ENCODE data around the gene ALDH3A1. TPM values are rescaled to one million over a fixed set of nuclear protein-coding genes. Genes with fewer than 3 reads are reported as not detected.

Gene ALDH3A1
- total RNA-seq, 4 donors from 2014 or later: 28.3 to 93.0 (median 64.0) TPM

DNA sequence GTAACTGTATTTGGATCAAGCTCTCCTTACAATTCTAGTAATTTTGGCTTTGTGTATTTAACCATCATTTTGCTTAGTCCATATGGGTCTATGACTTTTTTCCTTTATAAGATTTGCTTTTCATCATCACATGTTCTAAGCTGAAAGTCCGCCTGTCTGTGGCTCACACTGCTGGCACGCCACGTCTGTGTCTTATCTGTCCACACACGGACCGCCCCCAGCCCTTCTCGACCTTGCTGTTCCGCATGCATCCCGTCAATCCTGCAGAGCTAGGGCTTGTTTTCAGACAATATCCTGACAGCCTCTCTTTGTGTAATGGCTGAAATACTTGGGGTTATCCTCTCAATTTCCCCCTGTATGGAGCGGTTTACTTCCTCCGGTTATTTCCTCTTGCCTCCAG, 8.4 kb upstream of the ALDH3A1 start:
- H3K4me3 ChIP-seq (ENCODE audit: low read depth, poor library complexity, severe bottlenecking): no peak overlapping the region
- WGBS, 2 donors: 87% methylated on average over 10 of the region's 10 CpGs
- no peak for DNase-seq (ENCODE audit: low spot score in 2 of 2)
- intact Hi-C loops (cut with DNase I; ENCODE audit: low total_unique reads): loop anchor here (5.0 to 10.0 kb wide), 2 partner anchors 234 to 392 kb away; partner anchors contain the start of gene B9D1
- no peak for TF ChIP-seq POLR2A (IDR thresholded peaks at IDR 0.05)
- TF ChIP-seq, protein P1, sequence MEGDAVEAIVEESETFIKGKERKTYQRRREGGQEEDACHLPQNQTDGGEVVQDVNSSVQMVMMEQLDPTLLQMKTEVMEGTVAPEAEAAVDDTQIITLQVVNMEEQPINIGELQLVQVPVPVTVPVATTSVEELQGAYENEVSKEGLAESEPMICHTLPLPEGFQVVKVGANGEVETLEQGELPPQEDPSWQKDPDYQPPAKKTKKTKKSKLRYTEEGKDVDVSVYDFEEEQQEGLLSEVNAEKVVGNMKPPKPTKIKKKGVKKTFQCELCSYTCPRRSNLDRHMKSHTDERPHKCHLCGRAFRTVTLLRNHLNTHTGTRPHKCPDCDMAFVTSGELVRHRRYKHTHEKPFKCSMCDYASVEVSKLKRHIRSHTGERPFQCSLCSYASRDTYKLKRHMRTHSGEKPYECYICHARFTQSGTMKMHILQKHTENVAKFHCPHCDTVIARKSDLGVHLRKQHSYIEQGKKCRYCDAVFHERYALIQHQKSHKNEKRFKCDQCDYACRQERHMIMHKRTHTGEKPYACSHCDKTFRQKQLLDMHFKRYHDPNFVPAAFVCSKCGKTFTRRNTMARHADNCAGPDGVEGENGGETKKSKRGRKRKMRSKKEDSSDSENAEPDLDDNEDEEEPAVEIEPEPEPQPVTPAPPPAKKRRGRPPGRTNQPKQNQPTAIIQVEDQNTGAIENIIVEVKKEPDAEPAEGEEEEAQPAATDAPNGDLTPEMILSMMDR (IDR thresholded peaks at IDR 0.05): no peak

DNA sequence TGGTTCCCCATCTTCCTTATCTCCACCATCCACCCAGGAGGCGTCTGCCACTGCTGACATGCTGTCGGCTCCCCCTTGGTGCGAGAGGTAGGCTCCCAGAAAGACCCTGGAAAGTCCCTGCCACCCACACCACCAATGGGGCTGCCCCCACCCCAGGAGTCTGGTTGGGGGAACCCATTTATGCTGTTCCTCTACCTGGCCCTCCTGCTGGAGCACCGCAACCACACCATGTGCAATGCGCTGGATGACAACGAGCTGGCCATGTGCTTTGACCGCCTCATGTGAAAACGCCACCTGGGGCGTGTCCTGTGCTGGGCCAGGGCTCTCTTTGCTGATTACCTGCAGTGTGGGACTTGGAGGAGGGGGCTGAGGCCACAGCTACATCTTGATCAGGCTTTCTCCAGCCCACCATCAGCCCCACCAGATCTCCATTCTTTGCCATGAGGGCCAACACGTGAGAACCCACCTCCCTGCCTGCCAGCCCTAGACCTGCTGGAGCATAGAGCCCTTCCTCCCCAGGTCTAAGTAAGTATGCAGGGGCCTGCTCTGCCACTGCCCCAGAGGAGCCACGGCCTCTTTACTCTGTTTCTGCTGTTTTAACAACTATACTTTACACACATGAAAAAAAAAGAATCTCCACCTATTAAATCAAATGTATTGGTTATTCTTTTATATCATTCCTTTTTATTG, 7.9 kb upstream of the ALDH3A1 start:
- no peak for TF ChIP-seq POLR2A (IDR thresholded peaks at IDR 0.05)
- TF ChIP-seq, protein P1 (IDR thresholded peaks at IDR 0.05): no peak
- intact Hi-C loops (cut with DNase I; ENCODE audit: low total_unique reads): loop anchor here (5.0 to 10.0 kb wide), 2 partner anchors 234 to 391 kb away; partner anchors contain the start of gene B9D1
- no peak for DNase-seq (ENCODE audit: low spot score in 2 of 2)
- no peak overlapping the region for H3K4me3 ChIP-seq (ENCODE audit: low read depth, poor library complexity, severe bottlenecking)
- 90 to 94% methylated on average over 11 of the region's 11 CpGs for WGBS, 2 donors

DNA sequence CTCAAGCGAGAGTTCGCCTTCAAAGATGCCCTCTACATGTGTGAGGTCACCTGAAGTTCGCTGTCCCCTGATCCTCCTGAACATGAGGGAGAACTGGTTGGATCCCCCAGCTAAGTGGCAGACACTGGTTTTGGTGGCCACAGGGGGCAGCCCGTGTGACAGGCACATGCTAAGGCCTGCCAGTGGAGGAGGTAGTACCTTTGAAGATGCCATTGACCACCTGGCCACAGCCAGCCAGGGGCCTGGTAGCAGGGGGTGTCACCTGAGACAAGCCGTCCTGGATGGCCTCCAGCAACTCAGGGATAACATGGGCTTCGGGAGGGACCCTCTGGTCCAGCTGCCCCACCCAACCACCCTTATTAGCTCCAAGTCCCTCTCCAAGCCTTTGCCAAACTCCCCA, 7.3 kb upstream of the ALDH3A1 start:
- intact Hi-C loops (cut with DNase I; ENCODE audit: low total_unique reads): loop anchor here (5.0 to 10.0 kb wide), 2 partner anchors 233 to 391 kb away; partner anchors contain the start of gene B9D1
- TF ChIP-seq, protein P1 (IDR thresholded peaks at IDR 0.05): no peak
- TF ChIP-seq POLR2A (IDR thresholded peaks at IDR 0.05): no peak
- H3K4me3 ChIP-seq (ENCODE audit: low read depth, poor library complexity, severe bottlenecking): no peak overlapping the region
- WGBS, 2 donors: 93 to 96% methylated on average over 6 of the region's 6 CpGs
- DNase-seq (ENCODE audit: low spot score in 2 of 2): no peak

DNA sequence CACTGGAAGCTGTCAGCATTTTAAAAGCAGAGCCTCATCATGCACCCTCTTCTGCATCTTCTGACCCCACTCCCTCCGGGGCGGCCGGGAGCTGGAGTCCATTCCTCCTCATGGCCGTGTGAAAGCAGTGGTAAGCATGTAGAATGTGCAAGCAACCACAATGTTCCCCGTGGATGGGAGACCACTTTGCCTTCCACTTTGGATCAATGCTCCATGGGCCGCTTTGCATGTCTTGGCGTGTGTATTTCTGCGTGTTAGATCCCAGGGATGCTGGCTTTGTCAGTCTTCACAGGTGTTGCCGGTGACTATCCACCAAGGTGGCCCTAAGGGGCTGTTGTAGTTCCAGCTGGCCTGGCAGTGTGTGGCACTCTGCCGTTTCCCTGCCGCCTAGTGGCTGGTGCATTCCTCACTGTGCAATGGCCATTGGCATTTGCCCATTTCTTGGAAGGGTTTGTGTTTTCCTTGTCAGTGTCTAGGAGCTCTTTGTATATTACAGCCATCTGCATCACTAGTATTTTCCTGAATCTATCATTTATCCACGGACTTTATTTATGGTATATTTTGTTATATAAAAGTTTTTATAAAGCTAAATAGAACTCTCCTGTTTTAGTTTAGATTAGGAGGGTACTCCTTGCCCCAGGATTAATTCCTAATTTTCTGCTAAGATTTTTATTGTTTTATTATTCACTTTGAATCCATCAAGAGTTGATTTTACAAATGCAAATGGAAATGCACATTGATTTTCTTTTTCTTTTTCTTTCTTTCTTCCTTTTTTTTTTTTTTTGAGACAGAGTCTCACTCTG, 5.8 kb upstream of the ALDH3A1 start:
- 45 to 54% methylated on average over 12 of the region's 12 CpGs for WGBS, 2 donors
- no peak for DNase-seq (ENCODE audit: low spot score in 2 of 2)
- H3K4me3 ChIP-seq (ENCODE audit: low read depth, poor library complexity, severe bottlenecking): no peak overlapping the region
- intact Hi-C loops (cut with DNase I; ENCODE audit: low total_unique reads): loop anchor here (10.0 kb wide), 1 partner anchor 389 kb away; the partner anchor contains the start of gene B9D1
- TF ChIP-seq, protein P1 (IDR thresholded peaks at IDR 0.05): peak in 1 of 3 donors; percentile 27
- no peak for TF ChIP-seq POLR2A (IDR thresholded peaks at IDR 0.05)

DNA sequence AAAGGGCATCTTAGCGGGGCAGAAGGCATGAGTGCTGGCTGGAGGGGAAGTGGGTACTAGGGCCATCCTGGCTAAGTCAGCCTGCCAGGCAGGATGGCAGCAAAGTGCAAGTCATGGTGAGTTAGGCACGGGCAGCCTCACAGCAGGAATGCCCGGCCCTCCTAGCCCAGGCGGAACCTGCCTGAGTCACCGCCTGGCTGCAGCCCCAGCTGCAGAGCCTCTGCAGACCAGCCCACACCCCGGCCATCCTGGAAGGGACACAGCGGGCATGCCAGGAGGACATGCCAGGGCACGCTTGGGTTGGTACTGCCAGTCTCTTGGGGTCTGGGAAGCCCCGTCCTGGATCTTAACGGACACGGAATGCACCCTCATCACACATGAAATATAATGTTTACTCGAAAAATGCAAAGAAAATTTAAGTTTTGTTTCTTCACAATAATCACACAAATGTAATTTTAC, 5.0 kb upstream of the ALDH3A1 start:
- TF ChIP-seq POLR2A (IDR thresholded peaks at IDR 0.05): no peak
- TF ChIP-seq, protein P1 (IDR thresholded peaks at IDR 0.05): no peak
- 19 to 29% methylated on average over 8 to 12 of the region's 12 CpGs for WGBS, 2 donors
- DNase-seq (ENCODE audit: low spot score in 2 of 2): peak; percentile 60 to 92
- H3K4me3 ChIP-seq (ENCODE audit: low read depth, poor library complexity, severe bottlenecking): no peak overlapping the region
- intact Hi-C loops (cut with DNase I; ENCODE audit: low total_unique reads): loop anchor here (10.0 kb wide), 1 partner anchor 388 kb away; the partner anchor contains the start of gene B9D1

Data from lower leg skin (tissue), 4 donors.